Measurements from ENCODE around the gene TP53BP2.

TP53BP2 gene

DNA sequence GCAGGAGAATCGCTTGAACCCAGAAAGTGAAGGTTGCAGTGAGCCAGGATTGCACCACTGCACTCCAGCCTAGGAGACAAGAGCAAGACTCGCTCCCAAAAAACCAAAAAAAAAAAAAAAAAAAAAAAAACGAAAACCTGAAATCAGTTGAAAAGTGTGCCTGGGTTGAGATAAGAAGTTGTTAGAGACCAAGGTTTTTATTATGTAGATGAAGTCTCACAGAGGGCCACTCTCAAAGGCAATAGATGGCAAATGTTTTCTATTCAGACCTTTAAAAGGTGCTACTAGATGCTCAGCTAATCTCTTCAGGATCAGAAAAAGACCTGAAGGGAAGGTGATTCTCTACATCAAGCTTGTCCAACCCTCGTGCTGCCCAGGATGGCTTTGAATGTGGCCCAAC is 115.8 kb downstream of the TP53BP2 start:
- Histone ChIP-seq H3K36me3 (ENCODE audit: insufficient read depth, low read length) (peaks cover 25% of the 10 kb centered on the region), H3K4me3 (ENCODE audit: low read length) (no peak overlapping the region), H3K9me3 (ENCODE audit: low read length) (no peaks in the 10 kb centered on the region), H2AFZ (ENCODE audit: low read depth, low read length) (no peak overlapping the region), H3K27me3 (ENCODE audit: insufficient read depth, low read length) (no peaks in the 10 kb centered on the region), H3K4me1 (ENCODE audit: insufficient read depth, low read length) (peaks cover 12% of the 10 kb centered on the region)

All from neuron (in vitro differentiated cells).